ENCODE data around the gene ALPI.

DNA sequence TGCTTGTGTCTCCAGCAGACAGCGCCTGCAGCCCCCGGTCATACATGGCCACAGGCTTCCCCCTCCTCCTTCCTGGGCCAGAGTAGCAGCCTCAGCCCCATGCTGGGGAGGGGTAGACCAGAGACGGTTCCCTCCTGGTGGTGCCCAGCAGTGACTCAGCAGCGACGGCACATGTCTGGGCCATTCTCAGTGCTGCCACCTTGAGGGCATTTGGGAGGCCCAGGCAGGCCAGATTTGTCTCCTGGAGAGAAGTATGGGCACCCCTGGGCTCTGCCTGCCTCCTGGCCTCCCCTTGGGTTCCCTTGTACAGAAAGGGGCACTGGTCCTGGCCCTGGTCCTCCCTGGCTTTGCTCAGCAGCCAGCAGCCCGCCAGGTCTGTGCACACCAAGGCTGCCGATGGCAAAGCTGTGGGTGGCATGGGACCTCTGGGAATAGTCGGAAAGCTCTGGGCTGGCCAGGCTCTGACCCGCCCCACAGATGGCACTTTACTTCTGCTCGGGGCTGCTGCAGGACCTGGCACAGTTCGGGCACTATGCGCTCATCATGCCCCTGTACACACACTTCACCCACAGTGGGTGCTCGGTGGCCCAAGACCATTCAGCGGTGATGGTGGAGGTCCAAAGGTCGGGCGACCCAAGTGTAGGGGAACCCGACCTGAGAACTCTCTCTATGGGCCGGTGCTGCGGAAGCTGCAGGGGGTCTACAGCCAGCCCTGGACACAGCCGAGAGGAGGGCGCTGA lies 11.4 kb upstream of the ALPI start:
- TF ChIP-seq, protein P1, sequence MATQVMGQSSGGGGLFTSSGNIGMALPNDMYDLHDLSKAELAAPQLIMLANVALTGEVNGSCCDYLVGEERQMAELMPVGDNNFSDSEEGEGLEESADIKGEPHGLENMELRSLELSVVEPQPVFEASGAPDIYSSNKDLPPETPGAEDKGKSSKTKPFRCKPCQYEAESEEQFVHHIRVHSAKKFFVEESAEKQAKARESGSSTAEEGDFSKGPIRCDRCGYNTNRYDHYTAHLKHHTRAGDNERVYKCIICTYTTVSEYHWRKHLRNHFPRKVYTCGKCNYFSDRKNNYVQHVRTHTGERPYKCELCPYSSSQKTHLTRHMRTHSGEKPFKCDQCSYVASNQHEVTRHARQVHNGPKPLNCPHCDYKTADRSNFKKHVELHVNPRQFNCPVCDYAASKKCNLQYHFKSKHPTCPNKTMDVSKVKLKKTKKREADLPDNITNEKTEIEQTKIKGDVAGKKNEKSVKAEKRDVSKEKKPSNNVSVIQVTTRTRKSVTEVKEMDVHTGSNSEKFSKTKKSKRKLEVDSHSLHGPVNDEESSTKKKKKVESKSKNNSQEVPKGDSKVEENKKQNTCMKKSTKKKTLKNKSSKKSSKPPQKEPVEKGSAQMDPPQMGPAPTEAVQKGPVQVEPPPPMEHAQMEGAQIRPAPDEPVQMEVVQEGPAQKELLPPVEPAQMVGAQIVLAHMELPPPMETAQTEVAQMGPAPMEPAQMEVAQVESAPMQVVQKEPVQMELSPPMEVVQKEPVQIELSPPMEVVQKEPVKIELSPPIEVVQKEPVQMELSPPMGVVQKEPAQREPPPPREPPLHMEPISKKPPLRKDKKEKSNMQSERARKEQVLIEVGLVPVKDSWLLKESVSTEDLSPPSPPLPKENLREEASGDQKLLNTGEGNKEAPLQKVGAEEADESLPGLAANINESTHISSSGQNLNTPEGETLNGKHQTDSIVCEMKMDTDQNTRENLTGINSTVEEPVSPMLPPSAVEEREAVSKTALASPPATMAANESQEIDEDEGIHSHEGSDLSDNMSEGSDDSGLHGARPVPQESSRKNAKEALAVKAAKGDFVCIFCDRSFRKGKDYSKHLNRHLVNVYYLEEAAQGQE (IDR thresholded peaks at IDR 0.05; ENCODE audit: borderline replicate concordance) = no peak
- TF ChIP-seq, protein P1 (CRISPR knock-in tag; IDR thresholded peaks at IDR 0.05; ENCODE audit: low read depth) = no peak
- TF ChIP-seq PHB (CRISPR knock-in tag; IDR thresholded peaks at IDR 0.05) = no peak
- no peak for TF ChIP-seq ZBTB7A (IDR thresholded peaks at IDR 0.05; ENCODE audit: borderline replicate concordance, control insufficient read depth, low read depth, low read length)

All from K562 (cell line).